HG03095 (cell line): Measurements from ENCODE around the gene RNGTT.
"Not testable (repeated sequence)": the region's sequence is repeated elsewhere in the genome, so short reads cannot be mapped to it uniquely, and the experiment has no call there.

Experiments
- ATAC-seq: cut with Tn5 transposase; IDR thresholded peaks from one replicate; pipeline ENCODE4 v1.9.1; 2021; ENCODE audit warnings: moderate library complexity; ENCODE audit not compliant: unreplicated experiment

RNGTT gene

DNA sequence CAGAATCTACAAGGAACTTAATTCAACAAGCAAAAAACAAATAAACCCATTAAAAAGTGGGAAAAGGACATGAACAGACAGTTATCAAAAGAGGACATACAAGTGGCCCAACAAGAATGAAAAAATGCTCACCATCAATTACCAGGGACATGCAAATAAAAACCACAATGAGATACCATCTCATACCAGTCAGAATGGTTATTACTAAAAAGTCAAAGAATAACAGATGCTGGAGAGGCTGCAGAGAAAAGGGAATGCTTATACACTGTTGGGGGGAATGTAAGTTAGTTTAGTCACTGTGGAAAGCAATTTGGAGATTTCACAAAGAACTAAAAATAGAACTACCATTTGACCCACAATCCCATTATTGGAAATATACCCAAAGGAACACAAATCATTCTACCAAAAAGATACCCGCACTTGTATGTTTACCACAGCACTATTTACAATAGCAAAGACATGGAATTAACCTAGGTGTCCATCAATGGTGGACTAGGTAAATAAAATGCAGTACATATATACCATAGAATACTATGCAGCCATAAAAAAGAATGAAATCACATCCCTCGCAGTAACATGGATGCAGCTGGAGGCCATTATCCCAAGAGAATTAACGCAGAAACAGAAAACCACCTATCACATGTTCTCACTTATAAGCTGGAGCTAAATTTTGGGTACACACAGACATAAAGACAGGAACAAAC, 48.4 kb downstream of the RNGTT start:
- no peak for ATAC-seq

DNA sequence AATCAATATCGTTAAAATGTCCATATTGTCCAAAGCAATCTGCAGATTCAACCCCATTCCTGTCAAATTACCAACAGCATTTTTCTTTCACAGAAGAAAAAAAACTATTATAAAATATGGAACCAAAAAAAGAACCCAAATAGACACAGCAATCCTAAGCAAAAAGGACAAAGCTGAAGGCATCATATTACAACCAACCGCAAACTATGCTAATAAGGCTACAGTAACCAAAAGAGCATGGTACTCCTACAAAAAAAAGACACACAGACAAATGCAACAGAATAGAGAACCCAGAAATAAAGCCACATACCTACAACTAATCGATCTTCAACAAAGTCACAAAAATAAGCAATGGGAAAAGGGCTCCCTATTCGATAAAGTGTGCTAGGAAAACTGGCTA, 49.2 kb downstream of the RNGTT start:
- no peak for ATAC-seq

DNA sequence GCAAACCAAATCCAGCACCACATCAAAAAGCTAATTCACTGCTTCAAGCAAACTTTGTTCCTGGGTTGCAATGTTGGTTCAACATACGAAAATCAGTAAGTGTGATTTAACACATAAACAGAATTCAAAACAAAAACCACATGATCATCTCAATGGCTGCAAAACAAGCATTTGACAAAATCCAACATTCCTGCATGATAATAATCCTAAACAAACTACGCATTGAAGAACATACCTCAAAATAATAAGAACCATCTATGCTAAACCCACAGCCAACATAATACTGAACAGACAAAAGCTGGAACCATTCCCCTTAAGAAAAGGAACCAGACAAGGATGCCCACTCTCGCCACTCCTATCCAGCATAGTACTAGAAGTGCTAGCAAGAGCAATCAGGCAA, 49.9 kb downstream of the RNGTT start:
- no peak for ATAC-seq

GRCh38 chr6:88910922-88911778, 52.3 kb downstream of the RNGTT start:
- ATAC-seq, result no peak

DNA sequence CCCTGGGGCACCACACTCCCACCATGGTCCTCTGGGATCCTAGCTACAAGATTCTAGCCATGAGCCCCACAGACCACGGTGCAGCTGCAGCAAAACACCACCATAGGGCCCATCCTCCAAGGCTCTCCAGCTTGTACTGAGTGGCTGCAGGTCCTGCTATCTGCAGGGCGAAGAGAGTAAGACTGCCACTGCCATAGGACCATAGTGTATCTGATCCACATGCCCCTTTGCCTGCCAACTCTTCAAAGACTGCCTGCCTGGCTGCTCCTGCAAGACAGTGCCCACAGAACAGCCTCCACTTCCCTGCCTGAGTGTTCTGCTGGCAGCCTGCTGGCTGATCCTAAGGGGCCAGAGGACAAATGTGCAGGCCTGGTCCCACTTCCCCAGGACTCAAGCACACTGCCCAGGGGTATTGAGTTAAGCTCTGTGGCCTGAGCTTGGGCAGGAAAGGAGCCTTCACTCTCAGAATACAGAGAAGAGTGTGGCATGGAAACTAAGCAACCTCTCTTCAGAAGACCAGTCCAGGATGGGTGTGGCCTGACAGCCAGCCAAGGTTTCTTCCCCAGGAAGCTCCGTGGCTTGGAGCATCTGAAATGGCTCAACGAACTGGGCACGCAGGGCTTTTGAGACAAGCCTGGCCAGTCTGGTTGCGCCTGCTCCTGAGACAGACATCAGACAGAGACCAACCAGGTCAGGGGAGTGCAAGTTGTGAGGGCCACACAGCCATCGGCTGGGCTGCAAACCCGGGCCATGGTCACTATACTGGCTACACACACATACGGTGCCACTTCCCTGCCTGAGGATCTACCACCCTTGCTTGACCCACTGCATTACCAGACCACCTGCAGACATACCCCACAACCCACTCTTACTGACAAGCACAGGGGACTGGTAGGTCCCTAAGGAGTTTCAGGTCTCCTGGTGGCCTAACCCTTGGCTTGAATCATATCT, 54.5 kb downstream of the RNGTT start:
- ATAC-seq, result no peak

DNA sequence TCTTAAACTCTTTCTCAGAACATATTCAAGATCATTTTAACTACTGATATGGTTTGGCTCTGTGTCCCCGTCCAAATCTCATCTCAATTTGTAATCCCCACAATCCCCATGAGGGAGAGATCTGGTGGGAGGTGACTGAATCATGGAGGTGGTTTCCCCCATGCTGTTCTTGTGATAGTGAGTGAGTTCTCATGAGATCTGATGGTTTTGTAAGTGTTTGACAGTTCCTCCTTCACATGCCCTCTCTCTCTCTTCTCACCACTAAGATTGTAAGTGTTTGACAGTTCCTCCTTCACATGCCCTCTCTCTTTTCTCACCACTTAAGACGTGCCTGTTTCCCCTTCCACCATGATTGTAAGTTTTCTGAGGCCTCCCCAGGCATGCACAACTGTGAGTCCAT, 56.3 kb downstream of the RNGTT start:
- ATAC-seq, result not testable (repeated sequence)

- ATAC-seq, result no peak
Measured at GRCh38 chr6:88899569-88900316, 63.7 kb downstream of the RNGTT start.

- no peak for ATAC-seq
Measured at GRCh38 chr6:88895911-88896310, 67.5 kb downstream of the RNGTT start.

DNA sequence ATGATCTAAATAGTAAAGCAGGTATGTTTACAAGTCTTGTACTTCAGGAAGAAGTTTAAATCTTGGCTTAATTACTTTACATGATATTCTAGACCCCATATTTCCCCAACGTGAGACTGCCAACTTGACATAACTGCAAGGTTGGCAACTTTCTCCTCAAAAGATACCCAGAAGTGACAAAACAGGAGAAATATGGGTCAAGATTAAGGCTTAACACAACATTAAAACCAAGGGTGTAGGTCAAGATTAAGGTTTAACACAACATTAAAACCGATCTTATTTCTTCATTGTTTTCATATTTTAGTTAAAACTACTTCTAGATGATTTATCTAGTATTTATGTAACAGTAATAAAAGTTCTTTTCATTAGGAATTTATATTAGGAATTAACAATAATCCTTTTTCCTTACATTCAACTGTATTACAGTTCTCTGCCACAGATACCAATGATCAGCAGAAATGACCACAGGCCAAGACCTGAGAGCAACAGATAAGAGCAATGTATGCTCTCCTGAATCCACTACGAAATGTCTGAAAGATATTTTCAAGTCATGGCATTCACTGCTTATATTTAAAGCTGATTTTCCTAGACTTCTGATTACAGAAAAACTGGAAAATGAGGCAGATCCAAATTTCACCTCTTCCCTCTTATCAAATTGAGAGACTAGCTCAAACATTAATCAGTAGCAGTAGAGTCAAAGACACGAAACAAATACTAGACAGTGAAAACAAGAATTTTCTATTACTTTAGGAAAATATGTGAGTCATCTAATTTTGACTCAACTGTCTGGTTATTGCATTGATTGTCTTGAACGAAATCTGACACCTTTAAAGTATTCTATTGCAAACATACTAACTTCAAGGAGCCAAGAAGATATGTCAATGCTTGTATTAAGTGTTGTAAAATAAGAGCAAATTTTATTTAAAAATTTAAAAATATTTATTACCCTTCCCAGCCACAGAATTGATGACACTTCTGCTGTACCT, 72.3 kb downstream of the RNGTT start:
- no peak for ATAC-seq

DNA sequence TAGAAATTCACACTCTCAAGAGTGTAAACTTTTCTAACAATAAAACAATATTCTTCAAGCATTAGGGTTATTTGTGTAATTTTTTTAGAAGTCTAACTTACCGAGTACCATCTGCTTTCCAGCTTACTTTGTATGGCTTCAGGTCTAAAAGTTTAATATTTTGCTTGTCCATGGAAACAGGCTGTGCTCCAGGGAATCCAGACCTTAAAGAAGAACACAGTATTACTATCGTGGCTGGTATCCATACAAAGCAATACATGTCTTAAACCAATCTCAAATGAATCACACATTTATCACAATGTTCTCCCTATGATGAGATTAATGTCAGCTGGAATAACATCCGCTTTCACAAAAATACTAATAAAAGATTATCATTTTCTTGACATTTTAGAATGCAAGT, 73.0 kb downstream of the RNGTT start:
- no peak for ATAC-seq

GRCh38 chr6:88884361-88884760, 79.1 kb downstream of the RNGTT start:
- ATAC-seq, result no peak

GRCh38 chr6:88882536-88882935, 80.9 kb downstream of the RNGTT start:
- no peak for ATAC-seq

DNA sequence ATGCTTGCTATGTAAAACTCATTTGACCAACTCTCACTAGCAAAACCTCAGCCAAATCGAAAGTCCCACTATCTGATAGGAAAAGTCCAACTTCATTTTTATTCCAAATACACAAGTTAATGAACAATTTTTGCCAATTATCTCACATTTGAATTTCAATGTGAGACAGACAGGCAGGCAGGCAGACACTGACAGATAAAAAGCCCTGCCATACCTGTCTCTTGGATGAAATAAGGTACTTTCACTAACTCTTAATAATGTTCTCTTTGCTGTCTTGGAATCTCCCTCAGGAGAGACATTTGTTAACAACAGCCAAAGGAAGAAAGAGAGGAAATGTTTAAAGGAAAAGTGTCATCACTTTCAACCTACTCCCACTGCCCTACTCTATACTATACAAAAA, 82.0 kb downstream of the RNGTT start:
- no peak for ATAC-seq

DNA sequence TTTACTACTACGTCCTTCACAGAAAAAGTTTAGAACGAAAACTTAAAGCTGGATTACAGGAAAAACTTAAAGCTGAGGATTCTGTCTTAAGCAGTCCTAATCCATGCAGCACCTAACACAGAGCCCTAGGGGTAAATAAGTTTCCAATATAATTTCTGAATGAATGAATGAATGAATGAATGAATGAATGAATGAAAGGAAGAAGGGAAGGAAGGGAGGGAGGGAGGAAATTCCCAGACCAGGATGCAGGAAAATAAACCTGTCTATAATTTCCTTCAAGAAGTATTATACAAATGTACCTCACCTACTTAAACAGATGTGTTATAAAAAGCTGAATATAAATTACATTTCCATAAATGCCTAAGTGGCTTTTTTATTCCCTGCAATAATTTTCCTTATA, 83.4 kb downstream of the RNGTT start:
- no peak for ATAC-seq

DNA sequence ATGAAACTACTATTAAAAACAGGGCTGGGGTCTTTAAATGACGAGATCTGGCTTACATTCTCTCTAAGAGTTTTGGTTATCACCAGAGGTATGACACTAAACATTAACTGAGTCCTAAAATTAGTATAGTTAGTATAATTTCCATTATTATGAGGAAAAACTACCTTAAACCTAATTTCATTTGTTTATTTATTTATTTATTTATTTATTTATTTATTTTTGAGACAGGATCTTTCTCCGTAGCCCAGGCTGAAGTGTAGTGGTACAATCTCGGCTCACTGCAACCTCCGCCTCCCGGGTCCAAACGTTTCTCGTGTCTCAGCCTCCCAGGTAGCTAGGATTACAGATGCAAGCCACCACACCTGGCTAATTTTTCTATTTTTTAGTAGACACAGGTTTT, 85.5 kb downstream of the RNGTT start:
- ATAC-seq, result no peak

DNA sequence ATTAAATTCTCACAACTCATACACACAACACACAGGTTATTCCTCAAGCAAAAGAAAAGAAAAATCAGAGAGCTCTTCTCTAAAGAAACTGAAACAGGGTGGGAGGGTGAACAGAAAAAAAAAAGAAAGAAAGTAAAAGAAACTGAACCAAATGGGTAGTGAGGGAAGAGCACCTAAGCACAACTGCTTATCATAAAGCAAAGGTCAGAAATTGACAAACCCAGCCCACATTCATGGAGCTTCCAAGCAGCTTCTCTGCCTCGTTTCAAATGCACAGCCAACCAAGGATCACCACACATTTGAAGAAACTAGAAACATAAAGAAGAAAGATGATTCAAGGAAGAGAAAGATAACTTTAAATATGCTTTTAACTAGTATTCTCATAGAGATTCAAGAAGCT, 90.5 kb downstream of the RNGTT start:
- ATAC-seq, result no peak

DNA sequence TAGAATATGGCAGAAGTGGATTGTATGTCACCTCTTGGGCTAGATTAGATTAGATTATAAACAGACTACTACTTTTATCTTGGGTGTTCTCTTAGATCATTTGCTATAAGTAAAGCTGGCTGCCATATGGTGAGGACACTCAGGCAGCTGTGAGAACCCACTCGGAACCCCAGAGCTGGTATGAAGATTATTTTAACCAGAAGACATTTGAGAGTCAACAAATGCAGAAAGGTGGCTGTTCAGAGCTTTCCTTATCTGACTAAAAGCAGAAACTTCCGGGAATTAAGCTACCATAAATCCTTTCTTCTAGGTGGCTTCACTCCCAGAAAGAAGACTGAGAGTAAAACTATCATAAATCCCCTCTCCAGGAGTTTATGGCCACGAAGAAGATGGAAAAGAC, 91.9 kb downstream of the RNGTT start:
- ATAC-seq, result no peak

- no peak for ATAC-seq
Measured at GRCh38 chr6:88870717-88871330, 92.6 kb downstream of the RNGTT start.
